Cardiac muscle cell (in vitro differentiated cells and primary cell): Measurements from ENCODE around the gene IL1R1. TPM values are rescaled to one million over a fixed set of nuclear protein-coding genes. Genes with fewer than 3 reads are reported as not detected.
A peak's percentile ranks its signal among the peaks of the same experiment; 100 is the strongest.

Experiments
- DNase-seq, 2 donors: peaks; one replicate each; pipeline versions ENCODE4 v3.0.0 to v3.0.0-alpha.2; 2010 to 2017; ENCODE audit warnings: low read depth in 1 of 2, low spot score in 1 of 2
- H3K27ac ChIP-seq: fragments of 200-600 bp; sonication (generic); 2 replicates; pipeline ENCODE4 v1.5.1; 2016
- H3K27me3 ChIP-seq: fragments of 200-600 bp; sonication (generic); 2 replicates; pipeline ENCODE4 v1.6.0; 2016; ENCODE audit warnings: control low read depth
- H3K36me3 ChIP-seq: fragments of 200-600 bp; sonication (generic); 2 replicates; pipeline ENCODE4 v1.5.1; 2016; ENCODE audit warnings: control low read depth
- H3K4me1 ChIP-seq: fragments of 200-600 bp; sonication (generic); 2 replicates; pipeline ENCODE4 v1.8.1; 2017; ENCODE audit warnings: low read depth, mild to moderate bottlenecking, mixed run types
- H3K4me3 ChIP-seq: fragments of 200-600 bp; sonication (generic); 2 replicates; pipeline ENCODE4 v1.5.1; 2016; ENCODE audit warnings: mild to moderate bottlenecking
- H3K9me3 ChIP-seq: fragments of 200-600 bp; sonication (generic); 2 replicates; pipeline ENCODE4 v1.5.1; 2017; ENCODE audit warnings: low read depth, mild to moderate bottlenecking, control low read depth
- CTCF ChIP-seq: IDR thresholded peaks from 2 replicates; pipeline ENCODE4 v1.5.1; 2012; ENCODE audit warnings: low read depth, mild to moderate bottlenecking, low read length
- polyA plus RNA-seq: library from polyadenylated mRNA; unstranded; fragments of >200 nt; fragmentation: Nextera tagmentation; extraction: Ambion mirVana; gene quantifications from 2 replicates; pipeline ENCODE4 v1.2.1, GENCODE V29; 2016
- total RNA-seq: library from RNA; depleted of rRNA; stranded (reverse); fragments of >200 nt; gene quantifications from 2 replicates; pipeline ENCODE4 v1.2.3, GENCODE V29; 2016

Gene IL1R1, protein sequence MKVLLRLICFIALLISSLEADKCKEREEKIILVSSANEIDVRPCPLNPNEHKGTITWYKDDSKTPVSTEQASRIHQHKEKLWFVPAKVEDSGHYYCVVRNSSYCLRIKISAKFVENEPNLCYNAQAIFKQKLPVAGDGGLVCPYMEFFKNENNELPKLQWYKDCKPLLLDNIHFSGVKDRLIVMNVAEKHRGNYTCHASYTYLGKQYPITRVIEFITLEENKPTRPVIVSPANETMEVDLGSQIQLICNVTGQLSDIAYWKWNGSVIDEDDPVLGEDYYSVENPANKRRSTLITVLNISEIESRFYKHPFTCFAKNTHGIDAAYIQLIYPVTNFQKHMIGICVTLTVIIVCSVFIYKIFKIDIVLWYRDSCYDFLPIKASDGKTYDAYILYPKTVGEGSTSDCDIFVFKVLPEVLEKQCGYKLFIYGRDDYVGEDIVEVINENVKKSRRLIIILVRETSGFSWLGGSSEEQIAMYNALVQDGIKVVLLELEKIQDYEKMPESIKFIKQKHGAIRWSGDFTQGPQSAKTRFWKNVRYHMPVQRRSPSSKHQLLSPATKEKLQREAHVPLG
- 0.18 and 0.21 TPM in 2 replicates for total RNA-seq
- polyA plus RNA-seq, result 1.4 TPM in 1 of 2 replicates, not detected in the other

- TF ChIP-seq CTCF, result no peak
- Histone ChIP-seq H3K4me3 (peak within 1 kb of the TSS; percentile 33), H3K9me3 (no peaks in the 10 kb centered on the region), H3K27me3 (peaks cover 13% of the 10 kb centered on the region), H3K27ac (no peak within 1 kb of the TSS), H3K4me1 (no peaks in the 10 kb centered on the region), H3K36me3 (no peaks in the 10 kb centered on the region)
- peak; percentile 81 to 88 for DNase-seq
Measured at GRCh38 chr2:102141970-102142828, at the start of gene IL1R1. TSS of gene IL1R1 (plus strand) at chr2:102142746. CDS start at chr2:102157725, 14,979 bp downstream.

- Histone ChIP-seq H3K4me1 (no peaks in the 10 kb centered on the region), H3K27me3 (no peaks in the 10 kb centered on the region), H3K27ac (no peak overlapping the region), H3K36me3 (no peaks in the 10 kb centered on the region), H3K9me3 (no peaks in the 10 kb centered on the region), H3K4me3 (no peak overlapping the region)
- DNase-seq, result no peak
- no peak for TF ChIP-seq CTCF
Measured at GRCh38 chr2:102093662-102094061, 48.9 kb upstream of the IL1R1 start.

DNA sequence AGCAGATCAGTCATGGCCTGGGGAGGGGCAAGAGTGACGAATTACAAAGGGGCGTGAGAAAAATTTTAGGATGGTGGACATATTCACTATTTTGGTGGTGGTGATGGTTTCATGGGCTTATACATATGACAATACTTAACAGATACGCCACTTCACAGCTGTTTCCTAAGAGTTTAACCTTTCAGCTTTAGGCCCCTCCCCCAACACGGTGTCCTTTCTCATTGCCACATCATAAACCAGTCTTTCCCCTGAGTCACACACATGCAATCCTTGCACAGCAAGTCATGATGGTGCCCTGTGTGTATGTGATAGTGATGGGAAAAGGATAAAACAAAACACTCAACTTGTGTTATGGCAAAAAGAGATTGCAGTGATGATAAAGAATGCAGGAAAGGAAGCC is 47.6 kb upstream of the IL1R1 start:
- H3K4me3 ChIP-seq, result no peak overlapping the region
- no peaks in the 10 kb centered on the region for H3K4me1 ChIP-seq
- H3K36me3 ChIP-seq, result no peaks in the 10 kb centered on the region
- H3K27me3 ChIP-seq, result no peaks in the 10 kb centered on the region
- TF ChIP-seq CTCF, result no peak
- H3K9me3 ChIP-seq, result no peaks in the 10 kb centered on the region
- H3K27ac ChIP-seq, result no peak overlapping the region
- DNase-seq, result peak in 1 of 2 donors; percentile 84

DNA sequence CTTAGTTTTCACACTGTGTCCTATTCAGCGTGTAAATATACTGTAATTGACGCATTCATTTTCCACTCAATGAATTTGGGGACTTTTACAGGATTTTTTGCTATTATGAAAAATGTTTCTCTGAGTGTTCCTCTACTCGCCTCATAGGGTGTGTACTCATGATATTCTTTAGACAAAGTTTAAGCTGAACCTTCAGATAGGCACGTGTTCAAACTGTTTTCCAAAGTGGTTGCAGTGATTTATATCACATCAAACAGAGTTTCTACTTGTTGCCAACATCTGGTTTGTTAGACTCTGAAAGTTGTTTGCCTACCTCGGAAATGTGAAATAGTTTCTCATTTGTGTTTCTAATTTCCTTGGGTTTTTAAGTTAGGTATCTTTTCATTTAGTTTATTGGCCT is 46.4 kb upstream of the IL1R1 start:
- Histone ChIP-seq H3K27ac (no peak overlapping the region), H3K4me3 (no peak overlapping the region), H3K27me3 (no peaks in the 10 kb centered on the region), H3K4me1 (no peaks in the 10 kb centered on the region), H3K36me3 (no peaks in the 10 kb centered on the region), H3K9me3 (no peaks in the 10 kb centered on the region)
- no peak for DNase-seq
- no peak for TF ChIP-seq CTCF

DNA sequence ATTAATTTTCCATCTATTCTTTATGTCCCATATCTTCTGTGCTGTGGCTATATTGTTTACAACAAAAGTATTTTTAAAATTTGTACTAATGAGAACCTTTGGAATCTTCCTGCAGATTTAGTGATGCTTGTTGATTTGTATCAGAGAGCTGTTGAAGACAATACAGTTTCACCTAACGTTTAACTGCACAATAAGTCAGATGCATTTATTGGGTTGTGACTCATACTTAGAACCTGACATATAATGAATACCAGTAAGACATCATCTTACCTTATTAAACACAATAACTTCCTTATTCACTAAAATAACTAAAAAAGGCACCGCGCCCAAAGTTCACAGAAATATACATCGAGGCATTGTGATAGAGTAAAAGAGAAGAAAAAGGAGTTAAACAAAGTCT is 43.8 kb upstream of the IL1R1 start:
- Histone ChIP-seq H3K27me3 (no peaks in the 10 kb centered on the region), H3K27ac (no peak overlapping the region)
- no peak for TF ChIP-seq CTCF

More for the DNA sequence above, 43.8 kb upstream of the IL1R1 start:
- H3K4me3 ChIP-seq, result no peak overlapping the region
- DNase-seq, result no peak
- no peaks in the 10 kb centered on the region for H3K4me1 ChIP-seq
- no peaks in the 10 kb centered on the region for H3K36me3 ChIP-seq
- H3K9me3 ChIP-seq, result no peaks in the 10 kb centered on the region
